Astrocyte of the cerebellum (primary cell): ENCODE data around the gene TOR4A.

Experiments
- DNase-seq: peaks from one replicate; pipeline ENCODE4 v3.0.0-alpha.2; 2011; ENCODE audit warnings: low read depth
- H3K4me3 ChIP-seq: 2 replicates; pipeline ENCODE4 v1.5.1; 2011; ENCODE audit warnings: mild to moderate bottlenecking, low read depth, low read length, moderate library complexity
- CTCF ChIP-seq: IDR thresholded peaks from 2 replicates; pipeline ENCODE4 v1.5.1; 2012; ENCODE audit warnings: low read length, low read depth, moderate library complexity, mild to moderate bottlenecking; ENCODE audit errors: missing control alignments
- in situ Hi-C: cut with HindIII; loops from 2 replicates; pipeline ENCODE4 v1.10.0; 2017; ENCODE audit warnings: low sequenced_read_pairs

Gene TOR4A

GRCh38 chr9:137244486-137245449 is 32.8 kb upstream of the TOR4A start:
- DNase-seq: no peak
- TF ChIP-seq CTCF: no peak
- in situ Hi-C loops: no loop called here
- H3K4me3 ChIP-seq: no peak overlapping the region

- H3K4me3 ChIP-seq: no peak overlapping the region
- DNase-seq: no peak
- TF ChIP-seq CTCF: no peak
- in situ Hi-C loops: no loop called here
These were observed 31.8 kb upstream of the TOR4A start for GRCh38 chr9:137245450-137246421.

- TF ChIP-seq CTCF: no peak
- no peak overlapping the region for H3K4me3 ChIP-seq
- no peak for DNase-seq
- in situ Hi-C loops: no loop called here
These were observed 30.2 kb upstream of the TOR4A start for GRCh38 chr9:137247135-137247915.

GRCh38 chr9:137247916-137248175 is 29.7 kb upstream of the TOR4A start:
- no peak for TF ChIP-seq CTCF
- DNase-seq: no peak
- in situ Hi-C loops: no loop called here
- H3K4me3 ChIP-seq: no peak overlapping the region

GRCh38 chr9:137250329-137251193 is 27.0 kb upstream of the TOR4A start:
- DNase-seq: no peak
- no peak for TF ChIP-seq CTCF
- in situ Hi-C loops: no loop called here
- no peak overlapping the region for H3K4me3 ChIP-seq
